Measurements from ENCODE around the gene CACNA2D3.

DNA sequence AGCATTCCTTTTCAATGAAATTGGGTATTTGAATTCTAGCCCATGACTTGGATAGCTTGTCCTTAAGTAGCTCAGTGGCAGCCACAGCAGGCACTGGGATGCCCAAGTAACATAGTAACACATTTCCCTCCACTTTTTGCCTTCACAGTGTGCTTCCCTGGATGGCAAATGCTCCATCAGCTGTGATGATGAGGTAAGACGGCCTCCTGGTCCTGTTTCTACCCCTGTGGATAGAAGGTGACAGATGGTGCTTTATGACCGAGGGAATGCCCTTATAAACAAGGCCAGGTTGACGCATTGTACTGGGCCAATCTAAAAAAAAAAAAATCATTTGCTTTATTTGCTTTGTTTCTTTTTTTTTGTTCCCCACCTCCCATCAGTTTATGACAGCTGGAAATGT, 847.3 kb downstream of the CACNA2D3 start:
- TF ChIP-seq, protein P1, sequence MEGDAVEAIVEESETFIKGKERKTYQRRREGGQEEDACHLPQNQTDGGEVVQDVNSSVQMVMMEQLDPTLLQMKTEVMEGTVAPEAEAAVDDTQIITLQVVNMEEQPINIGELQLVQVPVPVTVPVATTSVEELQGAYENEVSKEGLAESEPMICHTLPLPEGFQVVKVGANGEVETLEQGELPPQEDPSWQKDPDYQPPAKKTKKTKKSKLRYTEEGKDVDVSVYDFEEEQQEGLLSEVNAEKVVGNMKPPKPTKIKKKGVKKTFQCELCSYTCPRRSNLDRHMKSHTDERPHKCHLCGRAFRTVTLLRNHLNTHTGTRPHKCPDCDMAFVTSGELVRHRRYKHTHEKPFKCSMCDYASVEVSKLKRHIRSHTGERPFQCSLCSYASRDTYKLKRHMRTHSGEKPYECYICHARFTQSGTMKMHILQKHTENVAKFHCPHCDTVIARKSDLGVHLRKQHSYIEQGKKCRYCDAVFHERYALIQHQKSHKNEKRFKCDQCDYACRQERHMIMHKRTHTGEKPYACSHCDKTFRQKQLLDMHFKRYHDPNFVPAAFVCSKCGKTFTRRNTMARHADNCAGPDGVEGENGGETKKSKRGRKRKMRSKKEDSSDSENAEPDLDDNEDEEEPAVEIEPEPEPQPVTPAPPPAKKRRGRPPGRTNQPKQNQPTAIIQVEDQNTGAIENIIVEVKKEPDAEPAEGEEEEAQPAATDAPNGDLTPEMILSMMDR (IDR thresholded peaks at IDR 0.05) = no peak
- no peak for TF ChIP-seq ZFX (IDR thresholded peaks at IDR 0.05; ENCODE audit: borderline replicate concordance)
